ENCODE measurements around the gene DNMT3L. TPM values are rescaled to one million over a fixed set of nuclear protein-coding genes. Genes with fewer than 3 reads are reported as not detected.

Gene DNMT3L
- polyA plus RNA-seq, 1 of the 3 experiments (the other 2 are of a cell fraction): not detected

DNA sequence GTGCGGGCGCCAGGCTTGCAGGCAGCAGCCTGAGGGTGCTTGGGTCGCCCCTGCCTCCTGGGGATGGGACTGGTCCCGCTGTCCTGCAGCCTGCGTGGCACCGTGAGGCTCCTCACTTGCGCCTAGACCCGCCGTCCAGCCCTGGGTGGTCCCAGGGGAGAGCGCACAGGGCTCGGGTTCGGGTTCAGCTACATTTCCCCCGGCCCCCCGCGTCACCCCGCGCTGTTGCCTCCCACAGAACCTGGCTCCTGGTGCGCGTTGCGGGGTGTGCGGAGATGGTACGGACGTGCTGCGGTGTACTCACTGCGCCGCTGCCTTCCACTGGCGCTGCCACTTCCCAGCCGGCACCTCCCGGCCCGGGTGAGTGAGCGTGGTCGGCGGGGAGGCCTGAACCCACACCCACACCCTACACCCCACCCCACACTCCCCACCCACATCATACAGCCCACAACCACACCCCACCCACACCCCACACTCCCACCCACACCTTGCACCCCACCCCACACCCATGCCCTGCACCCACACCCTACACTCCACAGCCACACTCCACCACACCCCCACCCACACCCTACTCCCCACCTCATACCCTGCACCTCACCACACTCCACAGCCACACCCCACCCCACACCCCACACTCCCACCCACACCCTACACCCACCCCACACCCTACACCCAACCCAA is 32.0 kb upstream of the DNMT3L start:
- TF ChIP-seq ELF1 (IDR thresholded peaks at IDR 0.05) (no peak), USF2 (IDR thresholded peaks at IDR 0.05; ENCODE audit: borderline replicate concordance, low read depth, low read length) (no peak), SIN3A (IDR thresholded peaks at IDR 0.05; ENCODE audit: borderline replicate concordance, low read depth, low read length) (no peak), CHD2 (IDR thresholded peaks at IDR 0.05; ENCODE audit: low read length, partially characterized antibody) (no peak), FOXJ3 (CRISPR knock-in tag; IDR thresholded peaks at IDR 0.05) (no peak), POLR2AphosphoS5 (IDR thresholded peaks at IDR 0.05; ENCODE audit: low read depth, low read length) (no peak), YY1 (IDR thresholded peaks at IDR 0.05; ENCODE audit: low read depth) (no peak), USF1 (IDR thresholded peaks at IDR 0.05; ENCODE audit: borderline replicate concordance, low read depth) (no peak), RFX5 (IDR thresholded peaks at IDR 0.05; ENCODE audit: low read length) (no peak), RCOR1 (IDR thresholded peaks at IDR 0.05; ENCODE audit: low read length) (no peak), NFIC (IDR thresholded peaks at IDR 0.05; ENCODE audit: borderline replicate concordance) (no peak), FOXM1 (IDR thresholded peaks at IDR 0.05; ENCODE audit: low read depth) (no peak)
- TF ChIP-seq, protein P1, sequence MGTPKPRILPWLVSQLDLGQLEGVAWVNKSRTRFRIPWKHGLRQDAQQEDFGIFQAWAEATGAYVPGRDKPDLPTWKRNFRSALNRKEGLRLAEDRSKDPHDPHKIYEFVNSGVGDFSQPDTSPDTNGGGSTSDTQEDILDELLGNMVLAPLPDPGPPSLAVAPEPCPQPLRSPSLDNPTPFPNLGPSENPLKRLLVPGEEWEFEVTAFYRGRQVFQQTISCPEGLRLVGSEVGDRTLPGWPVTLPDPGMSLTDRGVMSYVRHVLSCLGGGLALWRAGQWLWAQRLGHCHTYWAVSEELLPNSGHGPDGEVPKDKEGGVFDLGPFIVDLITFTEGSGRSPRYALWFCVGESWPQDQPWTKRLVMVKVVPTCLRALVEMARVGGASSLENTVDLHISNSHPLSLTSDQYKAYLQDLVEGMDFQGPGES (IDR thresholded peaks at IDR 0.05; ENCODE audit: low read depth, low read length): no peak
- no peak for DNase-seq
- Histone ChIP-seq H3K4me1 (ENCODE audit: control insufficient read depth in 1 of 2, insufficient read depth in 2 of 2, low read depth in 1 of 2, low read length in 1 of 2) (peaks cover 0 to 3% of the 10 kb centered on the region in 2 experiments; a peak in 1 of 4 replicates), H2AFZ (ENCODE audit: low read depth) (no peak overlapping the region), H3K9me3 (no peaks in the 10 kb centered on the region), H3K27me3 (ENCODE audit: insufficient read depth) (no peaks in the 10 kb centered on the region), H4K20me1 (ENCODE audit: insufficient read depth) (no peaks in the 10 kb centered on the region), H3K4me2 (no peak overlapping the region), H3K27ac (ENCODE audit: low read depth in 2 of 2, low read length in 1 of 2) (no peak overlapping the region), H3K4me3 (ENCODE audit: low read depth in 2 of 2, low read length in 1 of 2) (no peak overlapping the region), H3K36me3 (replicated peaks in 1 of 2; ENCODE audit: control insufficient read depth in 1 of 2, insufficient read depth in 2 of 2, low read length in 1 of 2) (no peaks in the 10 kb centered on the region), H3K9ac (no peak overlapping the region), H3F3A (replicated peaks; ENCODE audit: insufficient read depth) (no peaks in the 10 kb centered on the region), H3K9me2 (no peaks in the 10 kb centered on the region), H3K79me2 (ENCODE audit: insufficient read depth) (no peaks in the 10 kb centered on the region)
- ChIA-PET POLR2A (no interaction called here), CTCF (interaction anchor here (2.0 kb wide), 1 partner anchor 11 kb away, joined by 11 read pairs; no protein-coding TSS in a partner anchor)
- 87% methylated on average over 19 of the region's 33 CpGs for WGBS (ENCODE audit: low lambda C conversion rate)

DNA sequence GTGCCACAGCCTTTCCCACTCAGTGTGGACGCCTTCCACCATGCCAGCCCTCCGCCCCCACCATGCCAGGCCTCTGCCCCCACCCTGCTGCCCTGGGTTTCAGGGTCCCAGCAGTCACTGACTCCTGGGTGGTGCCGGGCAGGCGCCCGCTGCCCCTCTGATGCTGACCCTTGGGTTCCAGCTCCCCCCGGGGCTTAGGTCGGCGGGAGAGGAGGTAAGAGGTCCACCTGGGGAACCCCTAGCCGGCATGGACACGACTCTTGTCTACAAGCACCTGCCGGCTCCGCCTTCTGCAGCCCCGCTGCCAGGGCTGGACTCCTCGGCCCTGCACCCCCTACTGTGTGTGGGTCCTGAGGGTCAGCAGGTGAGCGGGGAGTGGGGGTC is 31.1 kb upstream of the DNMT3L start:
- no peak overlapping the region for H3K27ac ChIP-seq (ENCODE audit: low read depth in 2 of 2, low read length in 1 of 2)
- H3K4me1 ChIP-seq (ENCODE audit: control insufficient read depth in 1 of 2, insufficient read depth in 2 of 2, low read depth in 1 of 2, low read length in 1 of 2): peaks cover 0 to 3% of the 10 kb centered on the region in 2 experiments; a peak in 1 of 4 replicates
- H3K27me3 ChIP-seq (ENCODE audit: insufficient read depth): no peaks in the 10 kb centered on the region
- H3K4me2 ChIP-seq: no peak overlapping the region
- H3K4me3 ChIP-seq (ENCODE audit: low read depth in 2 of 2, low read length in 1 of 2): no peak overlapping the region
- no peaks in the 10 kb centered on the region for H3K9me3 ChIP-seq
- no peaks in the 10 kb centered on the region for H3F3A ChIP-seq (replicated peaks; ENCODE audit: insufficient read depth)
- no peak overlapping the region for H2AFZ ChIP-seq (ENCODE audit: low read depth)
- no peak overlapping the region for H3K9ac ChIP-seq
- H4K20me1 ChIP-seq (ENCODE audit: insufficient read depth): no peaks in the 10 kb centered on the region
- ChIA-PET POLR2A (no interaction called here), CTCF (no interaction called here)
- no peak for DNase-seq
- WGBS (ENCODE audit: low lambda C conversion rate): 20% methylated on average over 2 of the region's 15 CpGs
- no peaks in the 10 kb centered on the region for H3K36me3 ChIP-seq (replicated peaks in 1 of 2; ENCODE audit: control insufficient read depth in 1 of 2, insufficient read depth in 2 of 2, low read length in 1 of 2)
- H3K79me2 ChIP-seq (ENCODE audit: insufficient read depth): no peaks in the 10 kb centered on the region
- H3K9me2 ChIP-seq: no peaks in the 10 kb centered on the region
- no peak for TF ChIP-seq FOXJ3 (CRISPR knock-in tag; IDR thresholded peaks at IDR 0.05)
- TF ChIP-seq FOSL2 (IDR thresholded peaks at IDR 0.05; ENCODE audit: borderline replicate concordance, low read depth): no peak
- TF ChIP-seq NFIC (IDR thresholded peaks at IDR 0.05; ENCODE audit: borderline replicate concordance): no peak
- TF ChIP-seq EP300 (IDR thresholded peaks at IDR 0.05; ENCODE audit: borderline replicate concordance in 1 of 2, low read depth in 1 of 2, low read length in 1 of 2): no peak
- TF ChIP-seq, protein P1 (IDR thresholded peaks at IDR 0.05; ENCODE audit: low read depth, low read length): no peak
- no peak for TF ChIP-seq YY1 (IDR thresholded peaks at IDR 0.05; ENCODE audit: low read depth)
- TF ChIP-seq SIN3A (IDR thresholded peaks at IDR 0.05; ENCODE audit: borderline replicate concordance, low read depth, low read length): no peak
- no peak for TF ChIP-seq MEF2A (IDR thresholded peaks at IDR 0.05; ENCODE audit: borderline replicate concordance, low read depth)
- TF ChIP-seq JUND (IDR thresholded peaks at IDR 0.05): no peak
- no peak for TF ChIP-seq RCOR1 (IDR thresholded peaks at IDR 0.05; ENCODE audit: low read length)
- TF ChIP-seq, protein P2, sequence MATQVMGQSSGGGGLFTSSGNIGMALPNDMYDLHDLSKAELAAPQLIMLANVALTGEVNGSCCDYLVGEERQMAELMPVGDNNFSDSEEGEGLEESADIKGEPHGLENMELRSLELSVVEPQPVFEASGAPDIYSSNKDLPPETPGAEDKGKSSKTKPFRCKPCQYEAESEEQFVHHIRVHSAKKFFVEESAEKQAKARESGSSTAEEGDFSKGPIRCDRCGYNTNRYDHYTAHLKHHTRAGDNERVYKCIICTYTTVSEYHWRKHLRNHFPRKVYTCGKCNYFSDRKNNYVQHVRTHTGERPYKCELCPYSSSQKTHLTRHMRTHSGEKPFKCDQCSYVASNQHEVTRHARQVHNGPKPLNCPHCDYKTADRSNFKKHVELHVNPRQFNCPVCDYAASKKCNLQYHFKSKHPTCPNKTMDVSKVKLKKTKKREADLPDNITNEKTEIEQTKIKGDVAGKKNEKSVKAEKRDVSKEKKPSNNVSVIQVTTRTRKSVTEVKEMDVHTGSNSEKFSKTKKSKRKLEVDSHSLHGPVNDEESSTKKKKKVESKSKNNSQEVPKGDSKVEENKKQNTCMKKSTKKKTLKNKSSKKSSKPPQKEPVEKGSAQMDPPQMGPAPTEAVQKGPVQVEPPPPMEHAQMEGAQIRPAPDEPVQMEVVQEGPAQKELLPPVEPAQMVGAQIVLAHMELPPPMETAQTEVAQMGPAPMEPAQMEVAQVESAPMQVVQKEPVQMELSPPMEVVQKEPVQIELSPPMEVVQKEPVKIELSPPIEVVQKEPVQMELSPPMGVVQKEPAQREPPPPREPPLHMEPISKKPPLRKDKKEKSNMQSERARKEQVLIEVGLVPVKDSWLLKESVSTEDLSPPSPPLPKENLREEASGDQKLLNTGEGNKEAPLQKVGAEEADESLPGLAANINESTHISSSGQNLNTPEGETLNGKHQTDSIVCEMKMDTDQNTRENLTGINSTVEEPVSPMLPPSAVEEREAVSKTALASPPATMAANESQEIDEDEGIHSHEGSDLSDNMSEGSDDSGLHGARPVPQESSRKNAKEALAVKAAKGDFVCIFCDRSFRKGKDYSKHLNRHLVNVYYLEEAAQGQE (IDR thresholded peaks at IDR 0.05; ENCODE audit: low read depth, low read length): no peak
- no peak for TF ChIP-seq RAD21 (IDR thresholded peaks at IDR 0.05; ENCODE audit: low read length)
- no peak for TF ChIP-seq GABPA (IDR thresholded peaks at IDR 0.05; ENCODE audit: low read depth)

All from SK-N-SH (cell line).